SH-SY5Y (cell line): ENCODE results near the gene ZNF592.

Experiments used
- GATA2 ChIP-seq: IDR thresholded peaks from 2 replicates; pipeline ENCODE4 v1.6.1; 2011; ENCODE audit warnings: mild to moderate bottlenecking, low read depth, low read length
- GATA3 ChIP-seq: IDR thresholded peaks from 2 replicates; pipeline ENCODE4 v1.6.1; 2011; ENCODE audit warnings: low read depth, mild to moderate bottlenecking, low read length, moderate library complexity

DNA sequence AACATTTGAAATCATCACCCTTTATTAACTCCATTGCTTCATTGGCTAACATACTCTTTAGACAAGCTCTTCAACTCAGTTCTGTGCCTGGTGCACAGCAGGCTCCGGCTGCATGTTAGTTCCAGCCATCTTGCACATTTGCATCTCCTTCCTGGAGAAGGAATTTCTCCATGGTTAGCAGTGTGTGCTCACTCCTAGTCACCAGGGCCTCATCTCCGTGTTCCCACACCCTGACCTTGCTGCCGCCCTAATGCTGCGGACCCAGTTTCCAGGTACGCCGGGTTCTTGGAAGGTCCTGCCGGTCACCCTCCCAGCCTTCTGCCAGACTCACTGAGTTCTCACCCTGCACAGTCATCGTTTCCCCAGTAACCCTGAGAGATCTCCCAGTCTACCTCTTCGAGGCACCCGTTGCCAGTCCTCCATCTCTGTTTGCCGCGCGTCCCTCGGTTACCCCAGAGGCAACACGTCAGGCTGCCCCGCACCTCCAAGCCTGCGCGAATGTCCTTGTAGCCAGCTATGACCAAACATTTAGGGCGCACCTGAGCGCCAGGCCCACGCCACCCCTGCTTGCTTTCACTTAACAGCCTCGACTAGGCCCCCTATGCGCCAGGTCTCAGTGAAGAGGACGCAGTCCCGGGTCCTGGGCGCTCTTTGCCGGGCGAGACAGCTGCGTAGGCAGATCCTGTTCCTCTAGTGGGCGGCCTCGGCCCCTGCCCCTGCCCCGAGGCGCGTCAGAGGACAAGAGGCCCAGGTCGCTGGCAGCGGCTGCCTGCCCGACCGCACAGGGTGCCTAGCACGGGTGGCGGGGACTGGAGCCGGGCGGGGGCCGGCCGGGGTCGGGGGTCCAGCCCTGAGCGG, 747 bp upstream of the ZNF592 start:
- no peak for TF ChIP-seq GATA3
- TF ChIP-seq GATA2 = no peak
